Measurements from ENCODE around the gene CEP83.

CEP83 gene

DNA sequence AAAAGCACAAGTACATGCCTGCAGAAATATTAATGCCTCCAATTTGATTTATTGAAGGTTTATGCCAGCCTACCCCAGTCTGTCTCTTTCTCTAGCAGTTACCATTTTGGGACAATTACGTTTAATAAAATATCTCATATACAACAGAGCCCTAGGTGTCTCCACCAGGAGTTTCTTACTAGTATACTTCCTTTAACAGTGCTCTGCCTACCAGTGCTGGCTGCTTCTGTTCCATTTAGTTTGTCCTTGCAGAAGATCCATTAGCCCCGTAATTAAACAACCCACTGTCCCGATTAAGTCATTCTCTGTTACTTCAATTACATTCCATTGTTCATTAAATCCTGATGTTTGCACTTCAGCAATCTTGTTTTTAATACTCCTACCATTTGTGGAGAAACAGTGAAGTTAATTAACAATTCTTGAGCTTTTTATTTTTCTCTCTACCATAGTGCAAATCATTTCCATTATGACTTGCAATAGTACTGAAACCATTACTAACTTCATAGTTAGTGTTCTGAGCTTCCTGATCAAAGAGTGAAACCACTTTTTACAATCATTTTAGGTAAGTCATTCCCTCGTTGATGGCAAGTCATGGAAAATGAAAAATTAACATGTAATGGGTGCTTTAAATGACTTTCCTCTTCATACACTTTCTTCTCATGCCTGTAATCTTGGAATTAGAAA lies 190.2 kb downstream of the CEP83 start:
- no peak for DNase-seq (ENCODE audit: low read depth)

DNA sequence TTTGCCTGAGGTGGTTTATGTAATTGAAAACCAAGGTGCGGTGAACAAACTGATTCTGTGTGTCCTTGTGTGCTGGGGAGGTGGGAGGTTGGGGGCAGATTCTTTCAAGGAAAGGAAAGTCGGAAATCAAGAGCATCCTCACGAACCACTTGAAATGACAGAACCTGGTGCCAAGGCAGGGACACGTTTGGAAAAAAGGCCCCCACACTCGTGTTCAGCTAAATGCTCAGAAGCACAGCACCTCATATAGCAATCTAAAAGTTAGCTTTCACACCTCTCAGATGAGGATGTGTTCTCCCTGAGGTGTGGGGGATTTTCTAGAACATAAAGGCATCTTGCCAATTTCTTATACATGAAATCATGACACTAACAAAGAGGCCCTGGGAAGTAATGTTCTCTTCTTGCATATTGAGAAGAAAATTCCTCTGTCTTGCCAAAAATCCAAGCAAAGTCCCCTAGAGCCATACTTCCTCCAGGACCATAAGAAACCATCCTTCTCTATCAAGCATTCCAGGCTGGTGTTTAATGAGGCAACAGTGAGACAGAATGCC lies 191.7 kb downstream of the CEP83 start:
- no peak for DNase-seq (ENCODE audit: low read depth)

DNA sequence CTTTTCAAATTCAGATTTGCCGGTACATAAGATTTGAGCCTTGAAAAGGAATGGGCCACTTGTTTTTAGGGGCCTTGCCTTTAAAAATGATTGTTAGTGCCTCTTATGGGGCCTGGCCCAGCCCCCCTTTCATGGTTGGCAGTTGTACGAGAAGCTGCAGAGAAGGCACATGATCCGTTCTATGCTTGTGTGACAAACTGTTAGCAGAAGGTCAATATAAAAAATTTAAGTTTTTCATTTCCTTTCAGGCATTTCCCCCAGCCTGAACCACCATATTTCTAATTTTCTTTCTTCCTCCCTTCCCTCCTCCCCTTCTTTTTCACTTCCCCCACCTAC lies 192.2 kb downstream of the CEP83 start:
- peak; percentile 19 for DNase-seq (ENCODE audit: low read depth)

- peak; percentile 65 for DNase-seq (ENCODE audit: low read depth)
Measured at GRCh38 chr12:94266796-94267536, 192.7 kb downstream of the CEP83 start.

DNA sequence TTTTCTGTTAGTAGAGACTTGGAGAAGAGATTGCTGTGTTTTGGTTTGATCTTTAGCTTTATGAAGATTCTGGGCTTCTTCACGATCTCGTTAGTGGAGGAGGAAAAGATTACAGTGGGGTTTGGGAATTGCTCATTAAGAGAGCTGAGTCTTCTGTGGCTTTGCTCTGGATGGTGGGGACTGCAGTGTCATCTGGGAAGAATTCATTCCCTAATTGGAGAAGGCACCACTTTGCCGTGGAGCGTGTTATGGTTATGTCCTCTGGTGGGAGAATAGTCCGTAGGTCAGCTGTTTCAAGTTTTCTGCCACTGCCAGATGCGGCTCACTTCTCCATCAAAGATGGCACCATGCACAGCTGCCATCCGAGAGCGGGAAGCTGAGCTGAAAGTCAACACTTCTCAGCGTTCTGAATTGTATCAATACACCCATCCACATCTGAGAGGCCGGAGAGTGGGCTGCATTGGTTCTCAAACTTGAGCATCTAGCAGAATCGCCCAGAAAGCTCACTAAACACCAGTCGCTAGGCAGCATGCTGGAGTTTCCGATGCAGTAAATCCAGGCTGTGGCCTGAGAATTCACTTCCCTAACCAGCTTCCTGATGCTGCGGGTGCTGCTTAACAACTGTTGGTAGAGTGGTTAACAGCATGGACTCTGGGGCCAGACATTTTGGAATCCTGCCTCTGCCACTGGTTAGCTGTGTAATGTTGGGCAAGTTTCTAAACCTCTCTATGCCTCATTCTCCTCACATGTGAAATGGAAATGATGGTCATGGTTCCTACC lies 193.5 kb downstream of the CEP83 start:
- no peak for DNase-seq (ENCODE audit: low read depth)

GRCh38 chr12:94265539-94265938 lies 194.1 kb downstream of the CEP83 start:
- no peak for DNase-seq (ENCODE audit: low read depth)

GRCh38 chr12:94264736-94265485 lies 194.8 kb downstream of the CEP83 start:
- no peak for DNase-seq (ENCODE audit: low read depth)

- DNase-seq (ENCODE audit: low read depth) = peak; percentile 69
Measured at GRCh38 chr12:94263905-94264561, 195.6 kb downstream of the CEP83 start.

DNA sequence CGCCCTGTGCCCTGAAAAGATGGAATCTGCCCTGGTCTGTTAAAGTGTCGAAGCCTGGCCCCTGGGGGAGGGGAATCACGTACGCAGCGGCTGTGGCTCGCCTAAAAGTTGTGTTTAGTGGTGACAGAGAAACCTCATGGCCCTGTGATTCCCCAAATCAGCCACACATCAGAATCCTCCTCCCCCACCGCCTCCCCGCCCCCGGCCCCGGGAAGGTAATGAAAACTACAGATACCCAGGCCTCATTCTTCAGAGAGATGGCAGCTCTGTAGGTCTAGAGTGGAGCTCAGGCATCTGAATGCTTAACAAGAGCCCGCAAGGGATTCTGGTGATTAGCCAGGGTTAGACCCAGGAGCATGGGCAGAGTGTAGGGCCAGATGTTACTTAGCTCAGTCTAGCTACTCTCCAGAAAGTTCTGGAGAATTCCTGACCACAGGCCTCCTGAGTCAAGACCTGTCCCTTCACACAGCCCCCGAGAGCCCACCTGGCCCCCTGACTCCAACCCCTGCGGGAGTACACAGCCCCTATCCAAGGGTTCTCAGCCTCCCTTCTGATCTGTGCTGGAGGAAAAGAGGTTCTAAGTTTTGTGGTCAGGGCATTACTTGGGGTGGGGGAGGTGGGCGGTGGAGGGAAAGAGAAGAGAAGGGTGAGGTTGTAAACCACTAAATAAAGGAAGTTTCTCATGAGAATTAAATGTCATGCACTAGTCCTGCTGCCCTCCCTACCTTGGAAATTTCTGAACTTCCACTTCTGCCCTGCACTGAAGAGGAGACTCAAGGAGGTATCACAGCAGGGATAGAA lies 196.5 kb downstream of the CEP83 start:
- no peak for DNase-seq (ENCODE audit: low read depth)

- DNase-seq (ENCODE audit: low read depth) = peak; percentile 99
Measured at GRCh38 chr12:94262228-94263010, 197.2 kb downstream of the CEP83 start.

DNA sequence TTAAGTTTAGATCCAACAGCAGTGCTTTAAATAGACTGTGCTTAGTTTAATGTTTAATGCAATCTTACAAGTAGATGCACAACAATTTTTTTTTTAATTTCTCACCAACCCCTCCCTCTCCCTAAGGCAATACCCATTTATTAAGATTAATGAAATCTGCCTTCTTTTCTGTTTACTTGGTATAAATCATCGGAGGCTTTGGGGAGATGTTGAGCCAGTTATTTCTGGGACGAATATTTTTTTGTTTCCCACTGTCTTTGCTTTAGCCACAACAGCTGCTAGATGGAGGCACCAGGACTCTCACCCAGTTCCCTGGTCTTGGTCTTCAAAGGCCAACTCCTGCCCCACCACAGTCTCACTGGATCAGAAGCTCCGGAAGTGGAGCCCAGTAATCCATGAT lies 197.9 kb downstream of the CEP83 start:
- no peak for DNase-seq (ENCODE audit: low read depth)

DNA sequence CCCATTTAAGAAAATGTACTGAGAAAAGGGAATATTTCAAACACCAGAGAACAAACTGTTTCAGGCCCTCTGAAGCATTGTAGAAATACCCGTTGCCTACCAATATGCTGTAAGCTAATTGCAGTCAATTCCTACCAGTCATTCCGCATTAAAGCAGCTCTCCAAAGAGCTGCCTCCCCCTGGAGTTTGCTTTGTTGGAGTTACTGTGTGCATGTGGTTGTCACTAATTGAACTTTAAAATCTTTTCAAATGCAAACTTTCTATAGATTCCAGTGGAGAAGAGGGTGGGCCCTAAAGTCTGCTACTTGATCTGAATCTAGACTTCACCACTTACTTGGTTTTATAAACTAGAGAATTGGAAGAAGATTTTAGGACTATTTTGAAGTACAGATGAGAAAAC lies 198.5 kb downstream of the CEP83 start:
- no peak for DNase-seq (ENCODE audit: low read depth)

DNA sequence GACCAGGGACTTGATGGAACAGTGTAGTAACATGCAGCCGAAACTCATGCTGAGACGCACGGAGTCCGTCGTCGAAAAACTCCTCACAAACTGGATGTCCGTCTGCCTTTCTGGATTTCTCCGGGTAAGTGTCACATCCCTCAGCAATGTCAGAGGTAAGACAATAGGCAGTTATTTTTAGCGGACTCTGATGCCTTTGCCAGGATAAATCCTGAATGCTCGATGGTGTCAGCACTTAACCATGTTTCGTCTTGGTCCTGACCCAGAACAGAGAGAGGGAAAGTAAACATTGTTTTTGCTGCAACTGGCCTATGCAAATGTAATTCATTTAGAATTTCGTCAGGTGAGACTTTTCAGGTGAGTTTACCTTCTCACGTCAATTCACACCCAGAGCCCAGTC lies 198.9 kb downstream of the CEP83 start:
- no peak for DNase-seq (ENCODE audit: low read depth)

DNA sequence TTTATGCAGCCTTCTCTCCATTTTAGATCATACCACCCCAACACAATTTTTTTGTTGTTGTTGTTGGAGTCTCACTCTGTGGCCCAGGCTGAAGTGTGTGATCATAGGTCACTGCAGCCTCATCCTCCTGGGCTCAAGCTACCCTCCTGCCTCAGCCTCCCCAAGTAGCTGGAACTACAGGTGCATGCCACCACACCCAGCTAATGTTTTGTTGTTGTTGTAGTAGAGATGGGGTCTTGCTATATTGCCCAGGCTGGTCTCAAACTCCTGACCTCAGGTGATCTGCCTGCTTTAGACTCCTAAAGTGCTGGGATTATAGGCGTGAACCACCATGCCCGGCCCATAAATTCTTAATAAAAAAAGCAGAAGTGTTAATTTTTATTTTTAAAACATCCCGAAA lies 199.7 kb downstream of the CEP83 start:
- DNase-seq (ENCODE audit: low read depth) = no peak

- no peak for DNase-seq (ENCODE audit: low read depth)
Measured at GRCh38 chr12:94258593-94258992, 201.1 kb downstream of the CEP83 start.
